Transverse colon (tissue), 4 donors: ENCODE measurements around the gene BMP7. TPM values are rescaled to one million over a fixed set of nuclear protein-coding genes. Genes with fewer than 3 reads are reported as not detected.

Source experiments
- DNase-seq: peaks from one replicate; pipeline ENCODE4 v3.0.0-alpha.2; 2019
- H3K27ac ChIP-seq, 4 donors: fragments of 200-600 bp; sonication (generic); 2 replicates each; pipeline ENCODE4 v1.5.1; 2016 to 2018; ENCODE audit warnings: inconsistent platforms in 4 of 4
- H3K27me3 ChIP-seq: fragments of 200-600 bp; sonication (generic); 2 replicates; pipeline ENCODE4 v1.5.1; 2017; ENCODE audit warnings: inconsistent platforms
- H3K36me3 ChIP-seq, 4 donors: fragments of 200-600 bp; sonication (generic); 2 replicates each; pipeline ENCODE4 v1.5.1; 2017 to 2019; ENCODE audit warnings: inconsistent platforms in 4 of 4
- H3K4me1 ChIP-seq, 4 donors: fragments of 200-600 bp; sonication (generic); 2 replicates each; pipeline ENCODE4 v1.5.1; 2017 to 2020; ENCODE audit warnings: inconsistent platforms in 4 of 4
- H3K4me3 ChIP-seq, 4 donors: fragments of 200-600 bp; sonication (generic); 1 replicate in 1 of 4; 2 replicates in 3 of 4; pipeline versions ENCODE4 v1.5.1 to v1.6.1; 2017 to 2019; ENCODE audit warnings: inconsistent platforms in 4 of 4
- H3K9me3 ChIP-seq, 2 donors: fragments of 200-600 bp; sonication (generic); 2 replicates each; pipeline ENCODE4 v1.5.1; 2017 to 2019; ENCODE audit warnings: inconsistent platforms in 2 of 2
- EP300 ChIP-seq: sonication (generic); formaldehyde crosslinking; IDR thresholded peaks from one replicate; pipeline ENCODE4 v1.6.1; 2017; ENCODE audit warnings: antibody characterized with exemption, low read depth
- POLR2A ChIP-seq: fragments of 450-650 bp; IDR thresholded peaks from one replicate; pipeline ENCODE4 v1.6.1; 2016; ENCODE audit warnings: antibody characterized with exemption, mild to moderate bottlenecking, moderate library complexity
- POLR2AphosphoS5 ChIP-seq, 3 donors: sonication (generic); formaldehyde crosslinking; IDR thresholded peaks; one replicate each; pipeline ENCODE4 v1.6.1; 2016; ENCODE audit warnings: antibody characterized with exemption in 3 of 3
- WGBS, 2 donors: methylation state at CpG; one replicate each; pipeline ENCODE4 v1.1.5; 2018; ENCODE audit warnings: low coverage in 1 of 2; 5-methylcytosine and 5-hydroxymethylcytosine counted together
- in situ Hi-C, 4 donors: fragments of 200-750 bp; cut with MboI; loops; one replicate each; pipeline versions ENCODE4 v1.15.0 to v1.15.1; 2017; ENCODE audit warnings: low sequenced_read_pairs in 3 of 4, low pct_ligation_motif_present in 1 of 4, low pct_unique_long_range_greater_than_20kb in 1 of 4
- intact Hi-C: fragments of 100-400 bp; cut with DNase I; formaldehyde crosslinking; loops from one replicate; pipeline ENCODE4 v1.15.1; 2023; ENCODE audit warnings: low total_unique reads
- total RNA-seq, 4 donors: library from RNA; depleted of rRNA; stranded (reverse); fragments of >200 nt; gene quantifications; one replicate each; pipeline ENCODE4 v1.1.0, GENCODE V29; 2016
- TF ChIP-seq, protein P1 (sequence below), 5 experiments: fragments of 200-600 bp in 3 of 5; fragments of 450-650 bp in 2 of 5; sonication (generic) in 3 of 5; IDR thresholded peaks; 1 replicate in 2 of 5; 2 replicates in 3 of 5; pipeline ENCODE4 v1.5.1; 2016 to 2017; ENCODE audit warnings: antibody characterized with exemption in 5 of 5, inconsistent platforms in 3 of 5, mild to moderate bottlenecking in 2 of 5, moderate library complexity in 1 of 5

The BMP7 gene
- total RNA-seq, 4 donors from 2014 or later = 1.4 to 2.2 (median 1.5) TPM; not detected in 1

DNA sequence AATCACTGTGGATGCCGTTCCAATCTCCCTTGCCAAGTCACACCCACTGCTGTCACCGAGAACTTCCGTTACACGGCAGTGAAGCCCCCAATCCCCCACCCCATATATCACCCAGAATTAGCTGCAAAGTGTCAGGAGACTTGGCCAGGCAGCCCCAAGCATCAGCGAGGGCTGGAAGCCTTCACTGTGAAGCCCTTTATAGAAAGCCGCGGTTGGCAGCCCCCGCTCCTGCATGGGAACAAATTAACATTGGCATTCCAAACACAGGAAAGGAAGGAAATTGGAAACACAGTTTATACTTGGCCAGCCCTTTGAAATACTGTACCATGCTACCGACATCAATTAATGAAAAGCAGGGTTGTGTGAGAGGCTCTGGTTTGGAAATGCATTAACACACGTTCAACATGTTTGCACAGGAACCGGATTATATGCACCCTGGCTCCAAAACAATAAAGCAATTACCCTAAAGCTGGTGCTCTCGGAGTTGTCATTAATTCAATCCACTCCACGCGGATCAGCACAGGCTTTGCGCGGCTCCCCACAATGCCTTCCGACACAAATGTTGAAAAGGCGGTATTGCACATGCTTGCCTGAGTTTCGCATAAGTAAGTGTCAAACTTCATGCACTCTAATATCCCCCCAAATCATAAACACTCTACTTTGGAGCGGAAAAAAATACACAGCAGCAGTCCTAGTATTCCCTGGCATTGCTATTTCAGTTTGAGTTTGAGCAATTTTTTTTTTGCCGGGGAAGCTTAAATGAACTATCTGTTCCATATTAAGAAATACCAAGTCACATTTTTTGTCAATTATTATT, 7.1 kb downstream of the BMP7 start:
- 14 to 23% methylated on average over 4 to 21 of the region's 21 CpGs for WGBS, 2 donors
- H3K27me3 ChIP-seq = peaks cover 81% of the 10 kb centered on the region
- in situ Hi-C loops (no loop called here), intact Hi-C loops (no loop called here)
- H3K4me1 ChIP-seq = peaks cover 0 to 6% (median 0%) of the 10 kb centered on the region in 4 donors
- H3K36me3 ChIP-seq = no peaks in the 10 kb centered on the region
- DNase-seq = no peak
- H3K9me3 ChIP-seq = no peaks in the 10 kb centered on the region
- H3K4me3 ChIP-seq = no peak overlapping the region
- TF ChIP-seq POLR2A (no peak), EP300 (no peak), POLR2AphosphoS5 (IDR thresholded peaks at IDR 0.05) (no peak)
- TF ChIP-seq, protein P1, sequence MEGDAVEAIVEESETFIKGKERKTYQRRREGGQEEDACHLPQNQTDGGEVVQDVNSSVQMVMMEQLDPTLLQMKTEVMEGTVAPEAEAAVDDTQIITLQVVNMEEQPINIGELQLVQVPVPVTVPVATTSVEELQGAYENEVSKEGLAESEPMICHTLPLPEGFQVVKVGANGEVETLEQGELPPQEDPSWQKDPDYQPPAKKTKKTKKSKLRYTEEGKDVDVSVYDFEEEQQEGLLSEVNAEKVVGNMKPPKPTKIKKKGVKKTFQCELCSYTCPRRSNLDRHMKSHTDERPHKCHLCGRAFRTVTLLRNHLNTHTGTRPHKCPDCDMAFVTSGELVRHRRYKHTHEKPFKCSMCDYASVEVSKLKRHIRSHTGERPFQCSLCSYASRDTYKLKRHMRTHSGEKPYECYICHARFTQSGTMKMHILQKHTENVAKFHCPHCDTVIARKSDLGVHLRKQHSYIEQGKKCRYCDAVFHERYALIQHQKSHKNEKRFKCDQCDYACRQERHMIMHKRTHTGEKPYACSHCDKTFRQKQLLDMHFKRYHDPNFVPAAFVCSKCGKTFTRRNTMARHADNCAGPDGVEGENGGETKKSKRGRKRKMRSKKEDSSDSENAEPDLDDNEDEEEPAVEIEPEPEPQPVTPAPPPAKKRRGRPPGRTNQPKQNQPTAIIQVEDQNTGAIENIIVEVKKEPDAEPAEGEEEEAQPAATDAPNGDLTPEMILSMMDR (IDR thresholded peaks at IDR 0.05) = no peak
- H3K27ac ChIP-seq = no peak overlapping the region

- intact Hi-C loops = no loop called here
- Histone ChIP-seq H3K9me3 (no peaks in the 10 kb centered on the region), H3K36me3 (no peaks in the 10 kb centered on the region), H3K27me3 (peaks cover 67% of the 10 kb centered on the region), H3K4me3 (no peak overlapping the region), H3K27ac (no peak overlapping the region), H3K4me1 (peaks cover 0 to 4% (median 0%) of the 10 kb centered on the region in 4 donors)
- no peak for DNase-seq
- in situ Hi-C loops = no loop called here
- TF ChIP-seq POLR2AphosphoS5 (IDR thresholded peaks at IDR 0.05) = no peak
- no peak for TF ChIP-seq EP300
- TF ChIP-seq, protein P1 (IDR thresholded peaks at IDR 0.05) = no peak
- TF ChIP-seq POLR2A = no peak
- WGBS, 2 donors = 31 to 44% methylated on average over 9 of the region's 9 CpGs
Observed at GRCh38 chr20:57257701-57258453, 8.6 kb downstream of the BMP7 start.

DNA sequence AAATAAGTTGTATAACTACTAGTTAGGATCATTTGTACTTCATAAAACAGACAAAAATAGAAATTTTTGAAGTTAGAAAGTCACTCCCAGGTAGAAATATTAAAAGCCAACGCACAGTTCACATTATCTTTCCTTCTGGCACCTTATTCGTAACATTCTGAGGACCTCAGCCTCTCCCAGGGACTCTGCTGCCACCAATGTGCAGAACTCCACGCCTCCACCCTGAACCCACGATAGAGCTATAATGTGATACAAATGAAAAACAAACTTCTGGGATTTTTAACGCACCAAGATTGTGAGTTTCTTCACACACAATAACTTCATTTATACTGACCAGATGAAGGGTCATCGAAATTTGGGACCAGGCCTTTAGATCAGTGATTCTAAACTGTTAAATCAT, 9.5 kb downstream of the BMP7 start:
- H3K27me3 ChIP-seq = peaks cover 57% of the 10 kb centered on the region
- 80 to 81% methylated on average over 1 to 6 of the region's 6 CpGs for WGBS, 2 donors

DNA sequence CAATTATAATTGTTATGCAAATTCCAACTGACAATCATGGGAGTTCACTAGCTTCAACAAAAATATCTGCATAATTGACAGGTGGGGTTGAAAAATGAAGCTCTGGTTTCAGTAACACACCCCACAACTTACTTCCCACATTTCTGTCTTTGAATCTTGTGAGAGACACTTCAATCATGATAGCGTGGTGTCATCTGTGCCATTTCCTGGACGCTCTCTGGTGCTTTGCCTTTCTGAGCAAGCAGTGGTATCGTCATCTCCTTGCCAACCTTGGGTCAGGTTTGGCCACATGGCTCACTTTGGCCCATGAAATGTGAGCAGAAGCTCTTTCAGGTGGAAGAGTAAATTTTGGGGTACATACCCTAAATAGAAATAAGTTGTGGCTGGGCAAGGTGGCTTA, 10.2 kb downstream of the BMP7 start:
- peaks cover 51% of the 10 kb centered on the region for H3K27me3 ChIP-seq
- 84% methylated on average over 3 of the region's 3 CpGs; no CpG with 5 or more reads in 1 of the 2 donors for WGBS, 2 donors
- intact Hi-C loops = no loop called here

More for the DNA sequence above, 9.5 kb downstream of the BMP7 start:
- H3K4me3 ChIP-seq = no peak overlapping the region
- intact Hi-C loops = no loop called here
- in situ Hi-C loops = no loop called here
- DNase-seq = no peak
- TF ChIP-seq EP300 = no peak
- TF ChIP-seq POLR2AphosphoS5 (IDR thresholded peaks at IDR 0.05) = no peak
- TF ChIP-seq POLR2A = no peak
- TF ChIP-seq, protein P1 (IDR thresholded peaks at IDR 0.05) = no peak
- no peak overlapping the region for H3K27ac ChIP-seq
- no peaks in the 10 kb centered on the region for H3K9me3 ChIP-seq
- H3K4me1 ChIP-seq = peaks cover 0 to 4% (median 0%) of the 10 kb centered on the region in 4 donors
- H3K36me3 ChIP-seq = no peaks in the 10 kb centered on the region

More for the DNA sequence above, 10.2 kb downstream of the BMP7 start:
- peaks cover 0 to 4% (median 0%) of the 10 kb centered on the region in 4 donors for H3K4me1 ChIP-seq
- TF ChIP-seq EP300 (no peak), POLR2AphosphoS5 (IDR thresholded peaks at IDR 0.05) (no peak), POLR2A (no peak)
- TF ChIP-seq, protein P1 (IDR thresholded peaks at IDR 0.05) = no peak
- H3K36me3 ChIP-seq = no peaks in the 10 kb centered on the region
- H3K9me3 ChIP-seq = no peaks in the 10 kb centered on the region
- no peak overlapping the region for H3K4me3 ChIP-seq
- DNase-seq = no peak
- in situ Hi-C loops = no loop called here
- no peak overlapping the region for H3K27ac ChIP-seq
